Peyer's patch (tissue), 4 donors: ENCODE data around the gene MRPL12.

Source experiments
- POLR2A ChIP-seq, 2 donors: fragments of 450-650 bp; IDR thresholded peaks; one replicate each; pipeline ENCODE4 v1.5.1; 2017; ENCODE audit warnings: antibody characterized with exemption in 2 of 2, mild to moderate bottlenecking in 2 of 2, moderate library complexity in 2 of 2
- TF ChIP-seq, protein P1 (sequence below), 6 experiments: fragments of 450-650 bp in 4 of 6; fragments of 200-600 bp in 2 of 6; sonication (generic) in 1 of 6; IDR thresholded peaks; one replicate each; pipeline ENCODE4 v1.5.1; 2017 to 2019; ENCODE audit warnings: antibody characterized with exemption in 6 of 6, mild to moderate bottlenecking in 3 of 6, moderate library complexity in 1 of 6

DNA sequence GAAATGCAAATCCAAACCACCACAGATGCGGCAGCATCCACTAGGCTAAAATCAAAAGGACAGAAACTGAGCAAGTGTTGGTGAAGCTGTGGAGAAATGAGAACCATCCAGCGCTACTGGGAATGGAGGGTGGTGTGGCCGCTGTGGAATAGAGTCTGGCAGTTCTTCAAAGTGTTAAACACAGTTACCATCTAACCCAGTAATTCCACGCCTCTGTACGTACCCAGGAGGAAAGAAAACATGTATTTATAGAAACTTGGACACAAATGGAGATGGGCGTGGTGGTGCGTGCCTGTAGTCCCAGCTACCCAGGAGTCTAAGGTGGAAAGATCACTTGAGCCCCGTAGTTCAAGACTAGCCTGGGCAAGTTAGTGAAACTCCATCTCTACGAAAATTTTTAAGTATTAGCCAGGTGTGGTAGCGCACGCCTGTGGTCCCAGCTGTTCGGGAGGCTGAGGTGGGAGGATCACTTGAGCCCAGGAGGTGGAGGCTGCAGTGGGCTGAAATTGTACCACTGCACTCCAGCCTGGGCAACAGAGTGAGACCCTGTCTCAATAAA lies 20.6 kb downstream of the MRPL12 start:
- no peak for TF ChIP-seq POLR2A (IDR thresholded peaks at IDR 0.05)
- TF ChIP-seq, protein P1, sequence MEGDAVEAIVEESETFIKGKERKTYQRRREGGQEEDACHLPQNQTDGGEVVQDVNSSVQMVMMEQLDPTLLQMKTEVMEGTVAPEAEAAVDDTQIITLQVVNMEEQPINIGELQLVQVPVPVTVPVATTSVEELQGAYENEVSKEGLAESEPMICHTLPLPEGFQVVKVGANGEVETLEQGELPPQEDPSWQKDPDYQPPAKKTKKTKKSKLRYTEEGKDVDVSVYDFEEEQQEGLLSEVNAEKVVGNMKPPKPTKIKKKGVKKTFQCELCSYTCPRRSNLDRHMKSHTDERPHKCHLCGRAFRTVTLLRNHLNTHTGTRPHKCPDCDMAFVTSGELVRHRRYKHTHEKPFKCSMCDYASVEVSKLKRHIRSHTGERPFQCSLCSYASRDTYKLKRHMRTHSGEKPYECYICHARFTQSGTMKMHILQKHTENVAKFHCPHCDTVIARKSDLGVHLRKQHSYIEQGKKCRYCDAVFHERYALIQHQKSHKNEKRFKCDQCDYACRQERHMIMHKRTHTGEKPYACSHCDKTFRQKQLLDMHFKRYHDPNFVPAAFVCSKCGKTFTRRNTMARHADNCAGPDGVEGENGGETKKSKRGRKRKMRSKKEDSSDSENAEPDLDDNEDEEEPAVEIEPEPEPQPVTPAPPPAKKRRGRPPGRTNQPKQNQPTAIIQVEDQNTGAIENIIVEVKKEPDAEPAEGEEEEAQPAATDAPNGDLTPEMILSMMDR (IDR thresholded peaks at IDR 0.05) = no peak
